Mesenteric fat pad (tissue), 1 donor: Measurements from ENCODE around the gene FAM174C. TPM values are rescaled to one million over a fixed set of nuclear protein-coding genes. Genes with fewer than 3 reads are reported as not detected.
"Not testable (repeated sequence)": the region's sequence is repeated elsewhere in the genome, so short reads cannot be mapped to it uniquely, and the experiment has no call there.

ENCODE experiments used
- DNase-seq: peaks from one replicate; pipeline ENCODE4 v3.0.0-alpha.2; 2020; ENCODE audit warnings: low spot score
- total RNA-seq: library from RNA; stranded (reverse); fragmentation: NEBNext Ultra II Directional; extraction: Animal tissue kit (Norgen Biotek cat#: 25700); gene quantifications from one replicate; pipeline ENCODE4 v1.2.1, GENCODE V29; 2021
- donor health status: DM: yes; HTN: yes; CAD: no.

FAM174C gene
- total RNA-seq, 1 donor from 2014 or later: 53.2 TPM

DNA sequence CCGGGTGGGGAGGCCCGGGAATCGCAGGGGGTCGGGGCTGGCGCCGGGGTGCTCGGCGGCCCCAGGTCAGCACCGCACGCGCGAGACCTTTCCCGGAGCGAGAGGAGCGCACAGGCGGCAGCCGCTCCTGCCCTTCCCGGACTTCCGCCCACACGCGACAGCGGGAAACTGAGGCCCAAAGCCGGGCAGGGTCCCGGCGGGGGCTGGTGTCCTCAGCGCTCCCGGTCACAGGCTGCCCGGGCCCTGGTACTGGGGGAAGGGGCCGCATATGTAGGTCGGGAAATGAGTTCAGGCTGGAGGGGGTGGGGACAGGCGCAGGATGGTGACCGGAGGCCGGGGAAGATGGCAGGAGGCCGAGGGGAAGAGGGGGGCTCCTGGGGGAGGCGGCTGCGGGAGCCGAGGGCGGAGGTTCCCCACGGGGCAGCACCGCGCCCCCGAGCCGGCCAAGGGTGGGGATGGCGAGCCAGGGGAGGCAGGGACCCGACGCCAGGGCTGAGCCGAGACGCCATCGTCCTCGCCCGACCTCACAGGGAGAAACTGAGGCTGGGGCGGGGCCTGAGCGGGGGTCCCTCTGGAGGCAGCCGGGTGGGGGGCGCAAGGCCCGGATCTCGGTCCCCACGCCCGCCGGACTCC is 38.2 kb upstream of the FAM174C start:
- no peak for DNase-seq

GRCh38 chr19:1237754-1238368 is 37.5 kb upstream of the FAM174C start, which contains the start of gene CBARP:
Gene CBARP, minus strand, starts transcription at chr19:1238005. Its CDS starts 1,905 bp downstream, at chr19:1236100.
- no peak for DNase-seq

- DNase-seq: no peak
Observed at GRCh38 chr19:1238369-1239303, 36.7 kb upstream of the FAM174C start.

GRCh38 chr19:1239420-1239795 is 35.9 kb upstream of the FAM174C start:
- no peak for DNase-seq

GRCh38 chr19:1239796-1240737 is 35.3 kb upstream of the FAM174C start:
- DNase-seq: peak; percentile 97

DNA sequence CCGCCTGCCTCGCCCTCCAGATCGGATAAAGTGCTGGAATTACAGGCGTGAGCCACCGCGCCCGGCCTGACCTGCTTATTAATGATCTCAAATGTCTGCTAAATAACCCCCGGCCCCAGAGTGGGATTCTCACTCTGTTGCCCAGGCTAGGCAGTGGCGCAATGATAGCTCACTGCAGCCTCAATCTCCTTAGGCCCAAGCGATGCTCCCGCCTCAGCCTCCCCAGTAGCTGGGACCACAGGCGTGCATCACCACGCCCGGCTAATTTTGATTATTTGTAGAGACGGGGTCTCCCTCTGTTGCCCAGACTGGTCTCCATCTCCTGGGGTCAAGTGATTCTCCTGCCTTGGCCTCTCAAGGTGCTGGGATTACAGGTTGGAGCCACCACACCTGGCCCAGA is 34.4 kb upstream of the FAM174C start:
- DNase-seq: no peak

DNA sequence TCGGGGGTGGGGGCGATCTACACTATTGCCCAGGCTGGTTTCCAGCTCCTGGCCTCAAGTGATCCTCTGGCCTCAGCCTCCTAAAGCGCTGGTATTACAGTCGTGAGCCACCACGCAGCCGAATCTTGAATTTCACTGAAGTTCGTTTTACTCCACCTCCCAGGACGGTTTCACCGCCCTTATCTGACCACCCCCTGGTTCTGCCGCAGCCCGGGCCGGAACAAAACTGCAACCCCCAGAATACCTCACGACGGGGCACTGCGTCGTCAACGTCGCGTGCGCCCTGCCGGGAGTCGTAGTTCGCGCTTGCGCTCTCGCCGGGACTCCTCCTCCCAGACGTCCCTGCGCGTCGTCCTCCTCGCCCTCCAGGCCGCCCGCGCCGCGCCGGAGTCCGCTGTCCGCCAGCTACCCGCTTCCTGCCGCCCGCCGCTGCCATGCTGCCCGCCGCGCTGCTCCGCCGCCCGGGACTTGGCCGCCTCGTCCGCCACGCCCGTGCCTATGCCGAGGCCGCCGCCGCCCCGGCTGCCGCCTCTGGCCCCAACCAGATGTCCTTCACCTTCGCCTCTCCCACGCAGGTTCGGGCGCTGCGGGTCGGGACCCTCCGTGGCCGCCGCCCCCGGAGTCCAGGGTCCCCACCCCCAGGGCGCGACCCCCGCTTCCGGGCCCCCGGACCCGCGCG is 33.8 kb upstream of the FAM174C start, which contains the start of gene ATP5F1D:
Gene ATP5F1D (plus strand): TSS at position 335 of the 679 bp plus-strand sequence. CDS start 100 bp downstream, at position 435.
- peak; percentile 98 for DNase-seq

GRCh38 chr19:1243768-1244692 is 31.3 kb upstream of the FAM174C start:
- no peak for DNase-seq

DNA sequence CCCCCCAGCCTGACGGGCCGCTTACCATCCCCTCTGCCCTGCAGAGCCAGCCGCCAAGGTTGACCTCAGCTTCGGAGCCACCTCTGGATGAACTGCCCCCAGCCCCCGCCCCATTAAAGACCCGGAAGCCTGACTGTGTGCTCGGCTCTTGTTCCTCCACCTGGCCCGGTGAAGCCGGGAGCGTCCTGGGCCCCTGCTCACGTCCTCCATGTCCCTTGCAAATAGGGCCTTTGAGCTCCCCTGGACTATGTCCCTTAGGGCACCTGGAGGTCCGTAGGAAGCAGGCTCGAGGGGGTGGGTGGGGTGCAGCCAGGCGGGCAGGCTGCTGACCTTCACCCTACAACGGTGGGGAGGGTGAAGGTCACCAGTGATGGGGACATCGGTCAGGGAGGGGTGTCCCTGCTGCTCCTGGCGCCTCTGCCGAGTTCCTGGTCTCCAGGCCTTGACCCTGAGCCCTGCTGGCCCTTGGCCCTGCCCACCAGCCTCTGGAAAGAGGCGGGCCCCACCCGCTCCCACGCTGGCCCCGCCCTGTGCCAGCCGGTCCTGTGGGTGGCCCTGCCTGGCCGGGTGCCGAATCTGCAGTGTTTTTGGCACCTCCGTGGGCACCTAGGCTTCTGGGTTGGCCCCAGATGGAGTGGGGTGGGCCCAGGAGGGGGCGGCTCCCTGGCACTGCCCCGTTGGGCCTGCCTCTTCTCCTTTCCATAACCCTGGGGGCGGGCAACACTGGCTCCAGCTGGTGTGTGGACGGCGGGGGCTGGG is 30.5 kb upstream of the FAM174C start:
- DNase-seq: no peak

- DNase-seq: no peak
Observed at GRCh38 chr19:1245494-1246264, 29.7 kb upstream of the FAM174C start.

DNA sequence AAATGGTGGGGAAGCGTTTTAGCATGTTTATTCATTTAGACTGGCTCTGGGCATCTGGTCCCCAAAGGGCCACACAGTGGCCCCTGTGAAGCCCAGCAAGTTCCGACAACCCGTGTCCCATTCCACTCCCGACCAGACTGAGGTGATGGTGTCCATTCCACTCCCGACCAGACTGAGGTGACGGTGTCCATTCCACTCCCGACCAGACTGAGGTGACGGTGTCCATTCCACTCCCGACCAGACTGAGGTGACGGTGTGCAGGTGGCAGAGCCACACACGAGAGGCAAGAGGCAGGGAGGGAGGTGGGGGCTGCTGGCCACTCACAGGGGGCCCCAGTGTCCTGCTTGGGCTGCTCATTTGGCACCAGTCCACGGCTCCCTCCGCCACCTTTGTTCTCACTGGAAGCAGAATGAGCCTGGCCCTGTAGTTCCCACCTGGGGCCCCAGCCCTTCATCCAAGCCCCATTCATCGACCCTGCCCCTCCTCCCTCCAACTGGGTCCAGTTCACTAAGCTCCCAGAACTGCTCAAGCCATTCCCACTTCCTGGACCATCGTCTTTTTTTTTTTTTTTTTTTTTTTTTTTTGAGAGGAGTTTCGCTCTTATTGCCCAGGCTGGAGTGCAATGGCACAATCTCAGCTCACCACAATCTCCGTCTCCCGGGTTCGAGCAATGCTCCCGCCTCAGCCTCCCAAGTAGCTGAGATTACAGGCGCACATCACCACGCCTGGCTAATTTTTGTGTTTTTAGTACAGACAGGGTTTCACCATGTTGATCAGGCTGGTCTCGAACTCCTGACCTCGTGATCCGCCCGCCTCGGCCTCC is 28.9 kb upstream of the FAM174C start:
- DNase-seq: not testable (repeated sequence)

GRCh38 chr19:1247748-1248138 is 27.6 kb upstream of the FAM174C start:
- no peak for DNase-seq

- peak; percentile 97 for DNase-seq
Observed at GRCh38 chr19:1248139-1248785, 27.1 kb upstream of the FAM174C start, which contains the start of gene MIDN. Gene MIDN, plus strand, starts transcription at chr19:1248583. Its CDS starts 1,714 bp downstream, at chr19:1250297.

GRCh38 chr19:1248786-1249297 is 26.5 kb upstream of the FAM174C start:
- peak; percentile 95 for DNase-seq

DNA sequence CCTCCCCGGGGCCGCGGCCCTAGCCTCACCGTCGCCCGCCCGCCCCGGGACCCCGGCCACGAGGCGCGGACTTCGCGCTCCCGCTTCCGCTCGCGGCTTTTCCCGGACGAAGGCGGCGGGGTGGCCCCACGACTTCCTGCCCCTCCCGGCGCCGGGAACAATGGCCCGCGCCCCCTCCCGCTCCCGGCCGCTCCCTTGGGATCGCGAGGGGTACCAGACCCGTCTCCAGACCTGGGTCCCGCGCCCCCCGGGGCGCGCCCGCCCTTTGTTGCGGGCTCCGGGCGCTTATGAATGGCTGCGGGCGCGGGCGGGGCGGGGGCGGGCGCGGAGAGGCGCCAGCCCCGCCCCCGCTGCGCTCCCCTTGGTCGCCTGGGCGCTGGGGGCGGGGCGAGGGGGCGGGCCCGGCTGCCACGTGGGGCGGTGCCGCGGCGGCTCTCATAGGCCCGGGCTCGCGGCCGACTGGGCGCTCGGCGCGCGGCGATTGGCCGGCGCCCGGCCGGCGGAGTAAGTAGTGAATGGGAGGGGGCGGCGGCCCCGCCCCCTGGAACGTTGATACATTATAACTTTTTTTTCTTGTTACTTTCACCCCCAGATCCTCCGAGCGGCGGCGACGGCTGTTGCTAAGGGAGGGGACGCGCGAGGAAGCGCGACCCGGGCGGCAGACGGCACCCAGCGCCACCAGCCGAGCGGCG is 25.9 kb upstream of the FAM174C start:
- DNase-seq: peak; percentile 97
